Endothelial cell (in vitro differentiated cells): ENCODE measurements around the gene DNAH11. TPM values are rescaled to one million over a fixed set of nuclear protein-coding genes. Genes with fewer than 3 reads are reported as not detected.

Experiments
- DNase-seq: peaks from one replicate; pipeline ENCODE4 v3.0.0; 2021; ENCODE audit warnings: low spot score
- H3K27ac Mint-ChIP-seq: one replicate; pipeline ENCODE4 v1.8.0; 2021; ENCODE audit warnings: mixed read lengths, inconsistent platforms; ENCODE audit not compliant: unreplicated experiment
- H3K27me3 Mint-ChIP-seq: one replicate; pipeline ENCODE4 v1.8.0; 2021; ENCODE audit warnings: mild to moderate bottlenecking, moderate library complexity, mixed read lengths, inconsistent platforms; ENCODE audit not compliant: unreplicated experiment
- H3K36me3 Mint-ChIP-seq: one replicate; pipeline ENCODE4 v1.8.0; 2021; ENCODE audit warnings: mild to moderate bottlenecking, low read depth, mixed read lengths, inconsistent platforms; ENCODE audit not compliant: unreplicated experiment
- H3K4me1 Mint-ChIP-seq: one replicate; pipeline ENCODE4 v1.8.0; 2021; ENCODE audit warnings: mild to moderate bottlenecking, mixed read lengths, inconsistent platforms; ENCODE audit not compliant: unreplicated experiment
- H3K4me3 Mint-ChIP-seq: one replicate; pipeline ENCODE4 v1.8.0; 2021; ENCODE audit warnings: mild to moderate bottlenecking, mixed read lengths, inconsistent platforms; ENCODE audit not compliant: unreplicated experiment
- H3K9me3 Mint-ChIP-seq: one replicate; pipeline ENCODE4 v1.8.0; 2021; ENCODE audit warnings: mixed read lengths, inconsistent platforms; ENCODE audit not compliant: unreplicated experiment
- CTCF ChIP-seq: fragments of 200-600 bp; sonication (generic); IDR thresholded peaks from one replicate; pipeline ENCODE4 v1.5.0; 2021; ENCODE audit warnings: antibody characterized with exemption; ENCODE audit not compliant: unreplicated experiment
- total RNA-seq: library from RNA; stranded (reverse); fragmentation: NEBNext Ultra II Directional; extraction: Animal tissue kit (Norgen Biotek cat#: 25700); gene quantifications from one replicate; pipeline ENCODE4 v1.2.1, GENCODE V29; 2021; ENCODE audit not compliant: unreplicated experiment

DNAH11 gene
- total RNA-seq, 1 donor from 2014 or later = 0.18 TPM

- Mint-ChIP-seq H3K4me1 (no peaks in the 10 kb centered on the region), H3K27me3 (no peaks in the 10 kb centered on the region), H3K4me3 (no peak overlapping the region), H3K36me3 (peaks cover 14% of the 10 kb centered on the region), H3K9me3 (no peaks in the 10 kb centered on the region), H3K27ac (no peak overlapping the region)
- peak; percentile 52 for TF ChIP-seq CTCF
- peak; percentile 50 for DNase-seq
These were observed 35.1 kb upstream of the DNAH11 start for GRCh38 chr7:21507627-21508343.

GRCh38 chr7:21508538-21508937, 34.3 kb upstream of the DNAH11 start:
- no peak for DNase-seq

DNA sequence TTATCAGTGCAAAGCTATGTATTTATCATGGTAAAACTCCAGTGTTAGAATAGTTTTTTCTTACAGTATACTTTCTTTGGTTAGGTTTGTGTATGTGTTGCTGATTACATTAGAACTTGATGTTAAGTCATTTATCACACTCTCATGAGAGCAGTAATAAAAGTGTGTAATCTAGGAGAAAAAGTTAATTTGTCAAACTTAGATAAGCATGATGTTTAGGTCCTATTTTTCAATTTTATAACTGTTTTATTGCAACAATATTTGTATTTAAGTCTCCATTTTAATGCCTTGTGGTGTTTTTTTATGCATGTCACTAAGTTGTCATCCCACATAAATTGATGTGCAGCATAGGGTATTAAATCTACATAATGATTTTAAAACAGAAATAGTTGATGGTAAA, 28.8 kb upstream of the DNAH11 start:
- H3K9me3 Mint-ChIP-seq = no peaks in the 10 kb centered on the region

More at GRCh38 chr7:21508538-21508937, 34.3 kb upstream of the DNAH11 start:
- H3K4me1 Mint-ChIP-seq = no peaks in the 10 kb centered on the region
- no peaks in the 10 kb centered on the region for H3K9me3 Mint-ChIP-seq
- H3K36me3 Mint-ChIP-seq = peaks cover 14% of the 10 kb centered on the region
- H3K27ac Mint-ChIP-seq = no peak overlapping the region
- no peak overlapping the region for H3K4me3 Mint-ChIP-seq
- no peak for TF ChIP-seq CTCF
- H3K27me3 Mint-ChIP-seq = no peaks in the 10 kb centered on the region

GRCh38 chr7:21524680-21525079, 18.2 kb upstream of the DNAH11 start:
- no peaks in the 10 kb centered on the region for H3K27me3 Mint-ChIP-seq
- no peaks in the 10 kb centered on the region for H3K4me1 Mint-ChIP-seq
- TF ChIP-seq CTCF = no peak
- H3K4me3 Mint-ChIP-seq = no peak overlapping the region
- H3K36me3 Mint-ChIP-seq = no peaks in the 10 kb centered on the region
- no peak overlapping the region for H3K27ac Mint-ChIP-seq
- H3K9me3 Mint-ChIP-seq = no peaks in the 10 kb centered on the region
- no peak for DNase-seq

More for the DNA sequence above, 28.8 kb upstream of the DNAH11 start:
- DNase-seq = no peak
- no peak overlapping the region for H3K4me3 Mint-ChIP-seq
- no peaks in the 10 kb centered on the region for H3K4me1 Mint-ChIP-seq
- TF ChIP-seq CTCF = no peak
- no peak overlapping the region for H3K27ac Mint-ChIP-seq
- H3K27me3 Mint-ChIP-seq = peaks cover 3% of the 10 kb centered on the region
- peaks cover 3% of the 10 kb centered on the region for H3K36me3 Mint-ChIP-seq

- no peak for DNase-seq
These were observed 16.8 kb upstream of the DNAH11 start for GRCh38 chr7:21526007-21526406.

More at GRCh38 chr7:21526007-21526406, 16.8 kb upstream of the DNAH11 start:
- Mint-ChIP-seq H3K27ac (no peak overlapping the region), H3K4me3 (no peak overlapping the region), H3K27me3 (no peaks in the 10 kb centered on the region), H3K36me3 (no peaks in the 10 kb centered on the region), H3K4me1 (no peaks in the 10 kb centered on the region), H3K9me3 (no peaks in the 10 kb centered on the region)
- peak; percentile 26 for TF ChIP-seq CTCF
